NT2/D1 (cell line): ENCODE data around the gene NABP2.

Experiments used
- SUZ12 ChIP-seq: IDR thresholded peaks from 2 replicates; pipeline ENCODE4 v1.6.1; 2011; ENCODE audit not compliant: insufficient read length, insufficient read depth; ENCODE audit errors: extremely low read depth
- YY1 ChIP-seq: IDR thresholded peaks from 2 replicates; pipeline ENCODE4 v1.6.1; 2011; ENCODE audit not compliant: insufficient read length, insufficient read depth
- ZNF274 ChIP-seq: IDR thresholded peaks from 2 replicates; pipeline ENCODE4 v1.6.1; 2011; ENCODE audit warnings: mild to moderate bottlenecking, low read depth, low read length

DNA sequence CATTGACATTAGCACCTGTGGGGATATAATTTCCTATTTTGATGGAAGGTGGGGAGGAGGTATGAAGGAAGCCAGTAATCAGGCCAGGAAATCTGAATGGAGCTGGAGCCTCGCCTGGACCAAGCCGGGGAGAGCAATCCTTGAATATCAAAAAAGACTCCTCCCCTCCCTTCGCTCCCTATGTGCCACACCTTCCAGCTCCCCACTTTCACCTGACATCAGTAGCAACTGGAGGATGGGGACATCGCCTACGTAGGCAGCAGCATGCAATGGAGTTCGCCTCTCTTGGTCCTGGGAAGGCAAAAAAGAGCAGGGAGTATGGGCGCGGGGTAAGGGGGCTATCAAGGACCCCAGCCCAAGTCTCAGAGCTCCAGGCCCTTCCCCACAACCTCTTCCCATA, 32.9 kb downstream of the NABP2 start:
- TF ChIP-seq YY1: no peak
- TF ChIP-seq ZNF274: no peak
- TF ChIP-seq SUZ12: no peak
